Stimulated activated CD8-positive, alpha-beta memory T cell treated with anti-CD3 and anti-CD28 coated beads, Interleukin-4, amount 100 ng/mL, for 24 hours (primary cell): ENCODE results near the gene FYTTD1.
A peak's percentile ranks its signal among the peaks of the same experiment; 100 is the strongest.

ENCODE experiments used
- DNase-seq: peaks from one replicate; pipeline ENCODE4 v3.0.0-alpha.2; 2020; ENCODE audit warnings: low read depth

FYTTD1 gene

DNA sequence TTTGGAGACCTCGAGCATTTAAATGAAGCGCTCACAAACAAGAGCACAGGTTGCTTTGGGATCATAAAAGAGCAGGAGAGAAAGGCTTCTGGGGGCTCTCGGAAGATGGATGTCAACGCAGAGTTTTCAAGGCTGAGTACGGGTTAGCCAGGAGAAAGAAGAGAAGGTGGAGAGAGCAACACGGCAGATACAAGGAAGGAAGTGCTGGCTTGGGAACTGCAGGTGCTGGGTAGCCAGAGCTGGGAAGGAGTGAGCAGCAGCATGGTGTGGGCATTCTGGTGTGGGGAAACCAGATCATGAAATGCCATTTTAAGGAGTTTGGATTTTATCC lies 12.4 kb upstream of the FYTTD1 start:
- no peak for DNase-seq

DNA sequence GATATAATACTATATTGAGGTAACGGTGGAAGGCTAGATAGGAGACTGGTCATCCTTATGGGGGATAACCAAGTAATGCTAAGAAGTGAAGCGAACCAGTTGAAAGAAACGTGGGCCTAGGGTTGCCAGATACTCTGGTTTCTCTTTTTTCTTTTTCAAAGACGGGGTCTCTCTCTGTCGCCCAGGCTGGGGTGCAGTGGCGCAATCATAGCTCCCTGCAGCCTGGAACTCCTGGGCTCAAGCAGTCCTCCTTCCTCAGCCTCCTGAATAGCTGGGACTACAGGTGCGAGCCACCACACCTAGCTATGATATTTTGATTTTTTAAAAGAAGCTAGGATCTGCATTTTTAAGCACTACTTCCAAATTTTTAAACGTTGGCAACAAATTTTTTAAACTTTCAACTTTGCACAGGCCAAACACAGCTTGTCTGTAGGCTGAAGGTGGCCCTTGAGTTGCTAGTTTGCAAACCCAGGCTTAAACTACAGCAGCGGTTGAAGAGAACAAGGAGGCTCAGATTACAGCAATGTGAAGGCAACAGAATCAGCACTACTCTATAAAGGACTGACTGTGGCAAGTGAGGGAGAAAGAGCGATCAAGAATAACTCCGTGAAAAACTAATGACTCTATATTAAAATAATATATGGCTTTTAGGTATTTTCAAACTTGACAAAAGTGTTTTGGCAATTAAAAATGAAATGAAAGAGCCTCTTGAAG lies 11.8 kb upstream of the FYTTD1 start:
- no peak for DNase-seq

GRCh38 chr3:197742787-197743186 lies 6.9 kb upstream of the FYTTD1 start:
- no peak for DNase-seq

- no peak for DNase-seq
Measured at GRCh38 chr3:197746209-197746608, 3.5 kb upstream of the FYTTD1 start.

DNA sequence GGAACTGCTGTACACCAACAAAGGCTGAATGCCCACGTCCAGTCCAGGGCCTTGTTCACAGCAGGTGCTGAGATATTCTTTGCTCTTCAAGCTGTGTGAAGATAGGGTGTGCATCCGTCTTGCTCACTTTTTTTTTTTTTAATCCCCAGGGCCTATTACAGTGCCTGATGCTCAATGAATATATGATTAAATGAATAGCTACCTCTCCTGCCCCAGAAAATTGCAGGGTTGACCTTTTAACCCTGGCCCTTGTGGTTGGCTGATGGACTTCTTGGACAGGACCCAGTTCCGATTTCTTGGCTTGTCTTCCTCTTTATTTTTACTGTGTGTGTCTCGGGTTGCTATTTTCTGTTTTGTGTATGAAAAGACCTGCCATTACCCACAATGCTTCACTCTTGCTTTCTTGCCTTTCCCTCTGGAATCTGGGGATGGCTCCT lies 2.9 kb upstream of the FYTTD1 start:
- no peak for DNase-seq

- no peak for DNase-seq
Measured at GRCh38 chr3:197748597-197749314, 927 bp upstream of the FYTTD1 start.

- DNase-seq, result no peak
Measured at GRCh38 chr3:197749315-197749600, 425 bp upstream of the FYTTD1 start.

DNA sequence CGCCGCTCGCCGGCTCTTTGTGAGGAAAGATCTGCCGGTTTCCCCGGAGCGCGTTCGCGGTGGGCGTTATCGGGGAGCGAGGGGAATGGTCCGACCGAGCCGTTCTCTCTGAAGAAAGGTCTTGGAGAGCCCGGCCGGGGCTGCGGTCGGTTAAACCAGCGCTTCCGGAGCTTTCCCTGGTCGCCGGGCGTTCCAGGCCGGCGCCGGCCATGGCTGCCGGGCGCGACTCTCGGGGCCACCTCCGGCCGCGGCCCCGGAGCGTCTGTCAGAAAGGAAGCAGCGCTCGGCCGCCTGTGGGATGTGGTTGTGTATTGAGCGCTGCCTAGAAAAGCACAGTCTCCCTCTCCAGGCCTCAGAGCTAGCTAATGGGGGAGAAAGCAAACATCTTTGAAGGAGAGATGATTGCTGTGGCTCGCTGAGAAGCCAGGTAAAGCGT lies 731 bp downstream of the FYTTD1 start:
- peak; percentile 30 for DNase-seq

DNA sequence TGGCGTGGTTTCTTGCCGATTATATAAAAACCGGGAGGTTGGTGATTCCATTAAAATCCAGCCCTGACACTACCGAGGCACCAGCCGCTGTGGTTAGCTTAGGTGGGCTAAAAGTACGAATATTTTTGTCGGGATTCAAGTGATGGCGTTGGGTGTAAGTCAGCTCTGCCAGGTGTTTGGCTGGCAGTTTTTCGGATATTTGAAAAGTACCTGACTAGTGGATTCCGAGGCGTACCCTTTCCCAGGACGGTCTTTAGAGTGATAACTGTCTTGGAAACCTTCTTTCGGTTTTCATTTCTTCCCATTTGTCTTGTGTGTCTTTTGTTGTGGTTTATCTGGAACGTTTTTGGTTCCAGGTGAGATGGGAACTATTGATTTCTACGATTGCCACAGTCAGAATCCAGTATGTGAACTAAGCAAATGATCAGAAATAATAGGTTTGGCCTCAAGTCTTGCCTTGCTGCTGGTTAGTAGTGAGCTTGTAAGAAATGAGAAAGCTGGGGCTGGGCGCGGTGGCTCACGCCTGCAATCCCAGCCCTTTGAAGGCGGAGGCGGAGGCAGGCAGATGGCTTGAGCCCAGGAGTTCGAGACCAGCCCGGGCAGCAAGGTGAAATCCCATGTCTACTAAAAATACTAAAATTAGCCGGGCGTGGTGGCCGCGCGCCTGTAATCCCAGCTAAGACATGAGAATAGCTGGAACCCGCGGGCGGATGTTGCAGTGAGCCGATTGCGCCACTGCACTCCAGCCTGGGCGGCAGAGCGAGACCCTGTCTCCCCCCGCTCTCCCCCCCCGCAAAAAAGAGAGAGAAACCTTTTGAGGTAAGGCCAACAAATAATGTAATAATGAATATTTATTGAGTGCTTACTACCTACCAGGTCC lies 1.4 kb downstream of the FYTTD1 start:
- peak; percentile 20 for DNase-seq

- DNase-seq, result no peak
Measured at GRCh38 chr3:197752107-197752506, 2.4 kb downstream of the FYTTD1 start.

DNA sequence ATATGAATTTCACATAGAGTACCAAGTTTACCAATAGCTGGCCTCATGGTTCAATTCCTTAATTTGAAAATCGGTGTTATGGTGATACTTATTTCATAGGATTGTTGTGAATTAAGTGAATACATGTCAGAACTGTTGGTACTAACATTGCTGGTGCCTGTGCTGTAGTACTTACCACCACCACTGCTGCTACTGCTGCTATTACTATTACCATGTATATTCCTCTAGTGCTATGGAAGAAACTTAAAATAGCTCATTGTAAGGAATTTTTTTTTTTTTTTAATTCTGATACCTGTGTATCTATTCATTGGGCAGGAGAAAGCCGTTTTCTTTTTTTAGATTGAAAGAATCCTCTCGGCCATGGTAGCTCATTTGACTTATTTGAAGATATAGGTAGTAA lies 3.6 kb downstream of the FYTTD1 start:
- DNase-seq, result no peak

DNA sequence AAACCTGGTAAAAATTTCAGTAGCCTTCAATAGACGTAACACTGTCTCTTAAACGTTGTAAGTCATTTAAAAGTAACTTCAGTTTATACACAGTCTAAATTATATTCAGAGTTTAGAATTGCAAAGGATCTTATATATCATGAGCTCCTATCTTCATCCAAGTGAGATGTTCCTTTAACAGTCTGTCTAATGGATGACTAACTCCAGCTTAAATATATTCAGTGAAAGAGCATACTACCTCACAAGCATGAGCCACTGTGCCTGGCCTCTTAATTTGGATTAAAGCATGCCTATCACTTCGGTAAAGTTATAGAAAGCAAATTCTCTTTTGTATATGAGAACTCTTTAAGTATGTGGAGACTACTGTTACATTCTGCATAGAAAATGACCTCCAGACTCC lies 7.0 kb downstream of the FYTTD1 start:
- DNase-seq, result no peak

DNA sequence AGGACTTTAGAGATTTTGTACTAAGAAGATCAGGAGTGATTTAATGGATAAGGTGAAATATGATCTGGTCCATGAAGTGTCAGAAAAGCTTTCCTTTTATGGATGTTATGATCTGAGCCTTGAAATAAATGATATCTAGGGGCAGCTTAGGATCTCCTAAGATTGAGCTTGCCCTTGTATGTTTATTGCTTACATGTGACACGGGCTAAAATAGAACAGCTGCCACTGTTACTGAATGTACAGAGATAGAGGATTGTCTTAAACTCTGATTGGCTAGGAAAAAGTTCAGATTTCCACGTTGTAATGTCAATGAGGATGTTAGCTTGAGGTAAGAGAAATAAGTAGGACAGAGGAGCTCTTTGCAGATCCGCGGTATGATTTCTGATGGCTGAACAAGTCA lies 8.8 kb downstream of the FYTTD1 start:
- DNase-seq, result no peak

GRCh38 chr3:197761784-197762183 lies 12.1 kb downstream of the FYTTD1 start:
- DNase-seq, result no peak

DNA sequence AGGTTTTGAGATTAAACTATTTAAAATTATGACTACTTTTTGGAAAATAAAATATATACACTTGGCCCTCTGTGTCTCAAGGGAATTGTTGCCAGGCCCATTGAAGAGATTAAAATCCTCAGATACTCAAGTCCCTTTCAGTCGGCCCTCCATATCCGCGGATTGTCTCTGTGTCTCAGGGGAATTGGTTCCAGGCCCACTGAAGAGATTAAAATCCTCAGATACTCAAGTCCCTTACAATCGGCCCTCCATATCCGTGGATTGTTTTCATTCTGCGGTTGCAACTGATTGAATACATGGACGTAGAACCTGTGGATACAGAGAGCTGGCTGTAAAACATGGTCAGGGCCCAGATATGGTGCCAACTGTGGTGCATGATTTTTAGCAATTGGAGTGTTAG lies 25.6 kb downstream of the FYTTD1 start:
- DNase-seq, result no peak

DNA sequence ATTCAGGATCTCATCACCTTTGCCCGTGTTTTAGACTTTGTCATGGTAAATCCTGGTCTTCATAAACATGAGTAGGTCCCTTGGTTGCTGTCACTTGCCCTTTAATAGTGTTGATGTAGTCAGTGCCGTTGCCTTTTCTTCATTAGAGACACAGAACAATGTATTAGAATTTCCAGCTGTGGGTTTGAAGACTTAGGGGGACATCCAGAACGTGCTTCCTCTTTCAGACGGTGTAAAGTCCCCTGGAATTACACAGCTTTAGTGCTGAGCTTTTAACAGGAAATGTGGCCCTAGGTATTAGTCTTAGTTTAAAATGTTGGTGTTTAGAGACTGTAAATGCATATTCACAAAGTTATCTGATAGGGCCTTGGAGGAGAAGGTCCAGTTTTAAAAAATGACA lies 32.5 kb downstream of the FYTTD1 start:
- no peak for DNase-seq

- no peak for DNase-seq
Measured at GRCh38 chr3:197784019-197784585, 34.4 kb downstream of the FYTTD1 start.

DNA sequence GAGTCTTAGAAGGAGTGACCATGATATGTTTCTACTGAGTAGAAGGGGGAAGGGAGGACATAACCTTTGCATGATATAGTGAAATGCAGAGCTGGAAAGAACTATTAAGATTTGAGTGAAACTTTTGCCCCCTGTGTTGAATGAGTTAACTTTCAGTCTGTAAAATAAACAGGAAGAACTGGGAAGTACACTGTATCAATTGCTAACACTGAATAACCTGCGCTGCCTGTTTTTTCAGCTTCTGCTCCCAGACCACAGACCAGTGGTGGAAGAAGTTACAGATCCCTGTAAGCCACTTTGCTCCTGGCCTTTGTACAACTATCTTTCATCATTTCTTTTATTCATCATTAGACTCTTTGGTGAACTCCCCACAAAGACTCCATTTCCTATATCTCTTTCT lies 37.7 kb downstream of the FYTTD1 start:
- no peak for DNase-seq

GRCh38 chr3:197789309-197789708 lies 39.6 kb downstream of the FYTTD1 start:
- no peak for DNase-seq

GRCh38 chr3:197790033-197790432 lies 40.4 kb downstream of the FYTTD1 start:
- no peak for DNase-seq

DNA sequence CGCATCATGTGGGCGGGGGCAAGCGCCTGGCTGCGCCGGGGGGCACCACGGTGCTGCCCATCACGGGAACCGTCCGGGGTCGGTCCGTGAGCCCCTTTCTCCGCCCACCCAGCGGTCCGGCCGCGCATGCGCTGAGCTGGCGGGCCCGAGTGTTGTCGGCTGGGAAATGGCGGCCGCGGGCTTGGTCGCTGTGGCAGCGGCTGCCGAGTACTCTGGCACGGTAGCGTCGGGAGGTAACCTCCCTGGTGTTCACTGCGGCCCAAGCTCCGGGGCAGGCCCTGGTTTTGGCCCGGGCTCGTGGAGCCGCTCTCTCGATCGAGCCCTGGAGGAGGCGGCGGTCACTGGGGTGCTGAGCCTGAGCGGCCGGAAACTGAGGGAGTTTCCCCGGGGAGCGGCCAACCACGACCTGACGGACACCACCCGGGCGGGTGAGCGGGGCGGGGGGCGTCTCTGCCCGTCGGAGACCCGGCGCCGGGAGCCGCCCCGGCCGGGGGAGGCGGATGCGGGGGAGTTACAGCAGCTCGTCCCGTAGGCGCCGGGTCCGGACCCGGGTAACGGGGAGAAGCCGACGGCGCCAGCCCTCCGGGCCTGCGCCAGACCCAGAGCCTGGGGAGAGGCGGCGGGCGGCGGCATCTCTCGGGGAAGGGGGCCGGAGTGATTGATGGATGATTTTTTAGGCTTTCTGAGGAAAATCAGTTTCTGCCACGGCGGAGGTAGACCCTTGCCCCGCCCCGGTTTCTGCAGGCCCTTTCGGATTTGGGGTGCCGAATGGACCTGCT lies 41.6 kb downstream of the FYTTD1 start, which contains the start of gene LRCH3:
TSS of gene LRCH3 (plus strand) at position 142 of the 779 bp plus-strand sequence. CDS start at position 167, 25 bp downstream.
- peak; percentile 83 for DNase-seq
